Measurements from ENCODE around the gene NBPF26.
"Not testable (repeated sequence)": the region's sequence is repeated elsewhere in the genome, so short reads cannot be mapped to it uniquely, and the experiment has no call there.

The NBPF26 gene
- 22.6 to 24.3 reads per million in 2 donors for total RNA-seq

DNA sequence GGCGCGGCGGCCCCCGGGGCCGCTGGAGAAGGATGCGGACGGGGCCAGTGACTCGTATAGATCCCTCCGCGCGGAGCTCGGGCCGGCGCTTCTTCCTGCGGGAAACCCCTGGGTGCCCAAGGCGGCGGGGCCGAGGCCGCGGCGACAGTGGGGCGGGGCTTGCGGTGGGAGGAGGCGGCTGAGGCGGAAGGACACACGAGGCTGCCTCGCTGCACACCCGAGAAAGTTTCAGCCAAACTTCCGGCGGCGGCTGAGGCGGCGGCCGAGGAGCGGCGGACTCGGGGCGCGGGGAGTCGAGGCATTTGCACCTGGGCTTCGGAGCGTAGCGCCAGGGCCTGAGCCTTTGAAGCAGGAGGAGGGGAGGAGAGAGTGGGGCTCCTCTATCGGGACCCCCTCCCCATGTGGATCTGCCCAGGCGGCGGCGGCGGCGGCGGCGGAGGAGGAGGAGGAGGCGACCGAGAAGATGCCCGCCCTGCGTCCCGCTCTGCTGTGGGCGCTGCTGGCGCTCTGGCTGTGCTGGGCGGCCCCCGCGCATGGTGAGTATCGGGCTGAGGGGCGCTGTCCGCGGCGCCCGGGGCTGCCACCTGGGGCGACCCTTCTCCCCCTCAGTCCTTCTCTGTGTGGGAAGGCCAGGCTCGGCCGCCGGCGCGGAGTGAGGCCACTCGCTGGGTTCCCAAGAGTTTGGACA is at the start of gene NBPF26:
Gene NBPF26 (plus strand): TSS at position 231 of the 688 bp plus-strand sequence.
- peak; percentile 49 to 93 (median 67) for DNase-seq

DNA sequence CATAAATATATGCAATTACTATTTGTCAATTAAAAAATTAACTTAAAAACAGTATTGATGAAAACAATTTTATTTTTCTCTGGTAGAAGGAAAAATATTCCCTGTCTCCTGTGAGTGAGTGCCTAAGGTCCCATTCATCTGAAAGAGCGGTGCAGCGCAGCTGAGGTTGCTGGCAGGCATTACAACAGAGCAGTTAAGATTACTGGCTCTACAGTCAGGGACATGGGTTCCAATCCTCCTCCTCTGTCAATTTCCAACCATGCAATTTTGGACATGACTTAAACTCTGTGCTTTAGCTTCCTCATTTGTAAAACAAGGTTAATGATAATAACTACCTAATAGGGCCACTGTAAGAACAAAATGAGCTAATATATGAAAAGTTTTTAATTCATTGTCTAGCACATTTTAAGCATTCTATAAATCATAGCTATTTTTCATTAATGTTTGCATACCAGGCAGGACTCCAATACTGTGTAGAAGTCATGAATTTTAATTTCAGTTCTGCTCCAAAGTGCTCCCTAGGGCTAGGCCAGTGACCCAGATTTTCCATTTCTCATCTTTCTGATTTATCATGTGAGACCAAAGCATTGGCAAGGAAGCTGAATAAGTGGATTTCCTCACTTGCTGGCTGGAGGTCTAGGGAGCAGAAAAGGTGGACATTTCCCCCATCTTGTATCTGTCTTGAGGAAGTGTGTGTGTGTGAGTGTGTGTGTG is 43.5 kb upstream of the NBPF26 start:
- DNase-seq = not testable (repeated sequence)

DNA sequence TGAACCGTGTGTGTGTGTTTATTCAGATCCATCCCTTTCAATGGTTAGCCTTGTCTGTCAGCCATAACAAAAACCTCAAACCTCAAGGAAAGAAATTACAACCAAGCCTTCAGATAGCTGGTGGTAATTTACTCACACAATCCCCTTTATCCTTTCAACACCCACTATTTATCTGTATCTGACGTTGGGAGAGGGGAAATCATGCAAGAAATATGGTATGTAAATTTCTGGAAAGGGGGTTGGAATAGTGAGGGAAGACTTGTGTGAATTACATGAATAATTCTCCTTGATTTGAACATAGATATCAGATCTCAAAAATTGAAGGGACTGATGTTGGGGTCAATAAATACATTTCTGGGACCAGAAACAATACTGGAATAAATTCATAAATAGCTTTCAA is 42.8 kb upstream of the NBPF26 start:
- not testable (repeated sequence) for DNase-seq

DNA sequence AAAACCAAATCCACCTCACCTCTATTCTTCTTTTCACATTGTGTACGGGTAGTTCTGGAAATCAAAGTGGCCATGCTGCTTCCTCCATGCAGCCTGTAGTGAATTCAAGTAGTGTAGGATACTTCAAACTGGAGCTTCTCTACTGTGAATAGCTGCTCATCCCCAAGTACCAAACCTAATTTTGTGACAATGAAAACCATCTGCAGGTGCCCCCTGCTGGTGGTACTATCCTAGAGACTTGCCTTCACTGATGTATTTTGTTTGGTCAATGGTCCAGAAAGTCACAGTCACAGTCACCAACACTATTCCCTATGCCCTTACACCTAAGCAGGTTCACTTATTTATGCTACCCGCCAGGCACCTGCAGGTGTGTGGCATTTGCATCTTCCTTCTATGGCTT is 39.3 kb upstream of the NBPF26 start:
- not testable (repeated sequence) for DNase-seq

DNA sequence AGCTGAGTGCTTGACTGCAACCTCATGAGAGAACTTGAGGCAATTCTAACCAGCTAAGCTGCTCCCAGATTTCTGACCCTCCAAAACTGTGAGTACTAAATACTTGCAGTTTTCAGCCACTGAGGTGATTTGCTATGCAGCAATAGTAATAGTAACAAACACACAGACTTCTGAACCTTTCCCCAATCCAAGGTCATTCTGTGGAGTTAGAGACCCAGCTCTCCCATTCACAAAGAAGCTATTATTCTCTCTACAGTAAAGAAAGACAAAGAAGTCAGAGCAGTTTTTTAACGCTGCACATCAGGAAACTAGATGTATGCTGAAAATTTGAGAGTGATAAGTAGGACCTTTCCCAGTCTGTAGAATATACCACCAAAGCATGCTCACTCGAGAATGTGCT is 38.1 kb upstream of the NBPF26 start:
- DNase-seq = not testable (repeated sequence)

DNA sequence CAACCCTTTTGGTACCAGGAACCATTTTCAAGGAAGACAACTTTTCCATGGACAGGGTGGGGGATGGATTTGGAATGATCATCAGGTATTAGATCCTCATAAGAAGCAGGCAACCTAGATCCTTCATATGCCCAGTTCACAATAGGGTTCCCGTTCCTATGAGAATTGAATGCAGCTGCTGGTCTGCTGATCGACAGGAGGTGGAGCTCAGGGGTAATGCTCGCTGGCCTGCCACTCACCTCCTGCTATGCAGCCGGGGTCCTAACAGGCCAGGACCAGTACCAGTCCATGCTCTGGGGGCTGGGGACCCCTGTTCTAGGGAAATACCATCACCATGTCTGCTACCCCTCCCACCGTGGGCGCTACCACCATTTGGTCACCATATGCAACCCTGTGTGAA is 36.5 kb upstream of the NBPF26 start:
- not testable (repeated sequence) for DNase-seq

DNA sequence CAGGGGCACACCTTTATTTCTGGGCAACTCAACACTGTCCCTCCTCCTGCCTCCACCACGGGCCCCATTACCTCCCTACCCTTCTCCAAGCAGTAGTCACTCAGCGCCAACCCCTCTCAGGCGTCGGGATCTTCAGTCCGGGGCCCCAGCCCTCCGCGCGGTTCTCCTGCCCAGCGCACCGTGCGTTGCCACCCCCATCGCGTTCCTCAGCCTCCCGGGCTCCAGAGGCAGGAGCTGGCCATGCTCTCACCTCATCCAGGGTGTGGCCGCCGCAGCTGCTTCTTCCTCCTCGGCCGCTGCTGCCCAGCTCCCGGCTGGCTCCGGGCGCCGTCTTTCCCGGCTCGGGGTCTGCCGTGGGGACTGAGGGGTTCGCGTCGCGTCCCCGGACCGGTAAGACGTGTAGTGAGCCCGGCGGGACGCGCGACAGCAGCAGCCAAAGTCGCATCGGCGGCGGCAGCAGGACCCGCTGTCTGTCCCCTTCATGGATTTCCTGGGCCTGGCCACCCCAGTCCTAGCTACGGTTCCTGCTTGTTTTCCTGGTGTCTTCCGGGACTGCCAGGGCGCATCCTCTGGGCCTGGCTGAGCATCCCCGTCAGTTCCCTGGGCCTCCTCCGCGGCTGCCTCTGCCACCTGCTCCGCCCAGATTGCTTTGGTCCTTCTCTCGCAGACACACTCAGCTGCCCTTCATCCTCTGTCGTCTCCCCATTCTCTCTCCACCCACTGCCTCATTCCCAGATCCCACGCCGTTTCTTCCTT is 22.8 kb upstream of the NBPF26 start:
- DNase-seq = not testable (repeated sequence)

DNA sequence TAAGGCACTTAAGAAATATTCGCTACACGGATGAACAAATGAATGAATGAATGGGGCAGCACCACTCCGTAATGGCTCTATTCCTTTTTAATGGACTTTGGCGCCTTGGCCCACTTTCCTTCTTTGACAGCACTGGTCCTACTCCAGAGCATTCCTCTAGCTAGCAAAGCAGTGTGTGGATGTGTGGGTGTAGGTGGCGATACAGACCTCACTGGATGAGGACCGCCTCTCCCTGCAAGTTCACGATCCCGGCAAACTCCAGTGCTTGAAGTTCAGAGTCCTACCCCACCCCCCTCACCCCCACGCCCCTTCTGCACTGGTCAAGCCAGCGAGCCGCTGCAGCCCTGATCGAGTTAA is 409 bp upstream of the NBPF26 start:
- not testable (repeated sequence) for DNase-seq

DNA sequence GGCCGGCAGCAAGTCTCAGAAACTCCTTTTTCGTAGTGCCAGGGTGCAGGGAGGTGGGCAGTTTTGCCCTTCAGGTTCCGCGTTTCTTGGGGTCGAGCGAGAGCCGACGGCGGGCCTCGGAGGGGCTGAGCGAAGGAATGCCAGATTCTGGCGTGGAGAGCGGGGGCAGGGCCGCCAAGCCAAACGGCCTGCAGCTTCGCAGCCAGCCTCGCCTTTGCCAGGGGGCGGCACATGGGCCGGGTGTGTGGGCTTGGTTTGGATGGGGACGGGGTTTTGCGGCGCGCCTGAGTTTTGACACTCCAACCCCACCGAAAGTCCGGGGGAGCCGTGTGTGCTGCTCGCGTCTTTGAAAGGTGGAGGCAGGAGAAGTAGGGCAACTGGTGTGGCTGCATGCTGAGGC is 762 bp downstream of the NBPF26 start:
- peak in 1 of 5 experiments; percentile 18 for DNase-seq

DNA sequence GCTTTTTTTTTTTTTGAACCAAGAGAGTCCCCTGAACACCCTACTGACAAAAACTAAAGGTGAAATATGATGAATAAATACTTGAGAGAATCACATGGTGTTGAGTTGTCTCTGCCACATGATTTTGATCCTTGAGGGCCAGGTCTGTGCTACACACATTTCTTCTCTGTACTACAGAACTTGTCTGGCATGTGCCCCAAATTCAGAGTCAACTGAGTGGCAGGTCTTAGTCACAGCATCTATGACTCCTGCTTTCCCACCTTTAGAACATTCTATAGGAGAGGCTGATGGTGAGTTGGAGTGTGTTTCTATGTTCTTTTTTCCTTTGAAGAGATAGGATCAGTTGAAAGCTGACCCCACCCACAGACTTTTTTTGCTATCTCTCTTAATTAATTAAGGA is 5.1 kb downstream of the NBPF26 start:
- DNase-seq = not testable (repeated sequence)

DNA sequence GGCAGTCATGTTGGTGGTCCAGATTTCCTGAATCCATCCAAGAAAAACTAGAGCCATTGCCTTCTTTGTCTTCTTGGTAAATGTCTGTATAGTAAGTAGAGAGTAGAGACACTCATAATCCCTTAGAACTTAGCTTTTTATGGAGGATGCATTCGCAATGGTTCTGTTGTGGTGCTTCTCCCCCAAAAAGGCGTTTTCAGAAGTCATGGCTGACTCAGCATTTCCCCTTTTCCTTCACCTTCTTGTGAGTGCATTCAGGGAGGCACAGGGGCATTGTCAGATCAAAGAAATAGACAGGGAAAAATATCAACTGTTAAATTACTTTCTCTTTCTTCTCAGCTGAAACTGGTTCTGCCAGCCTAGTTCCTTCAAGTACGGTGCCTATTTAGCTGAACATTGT is 45.3 kb downstream of the NBPF26 start:
- not testable (repeated sequence) for DNase-seq

DNA sequence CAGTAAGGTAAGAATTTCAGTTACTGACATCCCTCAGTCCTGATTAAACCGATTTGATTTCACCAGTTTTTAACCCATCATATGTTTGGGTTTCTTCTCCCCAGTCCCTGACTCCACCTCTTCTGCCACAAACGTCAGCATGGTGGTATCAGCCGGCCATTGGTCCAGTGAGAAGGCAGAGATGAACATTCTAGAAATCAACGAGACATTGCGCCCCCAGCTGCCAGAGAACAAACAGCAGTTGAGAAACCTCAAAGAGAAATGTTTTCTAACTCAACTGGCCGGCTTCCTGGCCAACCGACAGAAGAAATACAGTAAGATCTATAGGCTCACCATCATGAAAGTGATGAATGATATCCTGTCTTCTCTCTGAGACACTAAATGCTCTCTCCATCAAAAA is 81.7 kb downstream of the NBPF26 start:
- DNase-seq = peak in 1 of 5 experiments; percentile 50

DNA sequence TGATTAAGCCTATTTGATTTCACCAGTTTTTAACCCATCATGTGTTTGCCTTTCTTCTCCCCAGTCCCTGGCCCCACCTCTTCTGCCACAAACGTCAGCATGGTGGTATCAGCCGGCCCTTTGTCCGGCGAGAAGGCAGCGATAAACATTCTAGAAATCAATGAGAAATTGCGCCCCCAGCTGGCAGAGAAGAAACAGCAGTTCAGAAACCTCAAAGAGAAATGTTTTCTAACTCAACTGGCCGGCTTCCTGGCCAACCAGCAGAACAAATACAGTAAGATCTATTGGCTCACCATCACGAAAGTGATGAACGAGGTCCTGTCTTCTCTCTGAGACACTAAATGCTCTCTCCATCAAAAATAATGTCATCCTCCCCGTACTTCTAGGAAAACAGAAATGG is 88.1 kb downstream of the NBPF26 start:
- DNase-seq = peak in 4 of 5 experiments; percentile 3 to 43 (median 12)

DNA sequence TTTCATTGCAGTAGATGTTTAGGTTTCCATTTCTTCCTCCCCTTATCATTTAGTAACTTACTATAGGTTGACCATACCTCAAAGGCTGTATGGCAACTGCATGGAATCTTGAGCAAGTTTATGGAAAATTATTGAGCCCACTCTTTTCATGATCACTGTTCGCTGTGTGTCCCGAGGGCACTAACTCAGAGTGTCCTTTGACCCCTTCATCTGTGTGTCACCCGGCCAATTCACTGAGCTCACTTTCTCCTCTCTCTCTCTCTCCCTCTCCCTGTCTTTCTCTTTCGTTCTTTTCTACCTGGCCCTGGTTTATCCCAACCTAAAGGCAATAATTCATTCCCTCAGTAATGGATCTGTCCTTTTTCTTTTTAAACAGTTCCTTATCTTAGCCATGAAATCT is 101.3 kb downstream of the NBPF26 start:
- DNase-seq = not testable (repeated sequence)

DNA sequence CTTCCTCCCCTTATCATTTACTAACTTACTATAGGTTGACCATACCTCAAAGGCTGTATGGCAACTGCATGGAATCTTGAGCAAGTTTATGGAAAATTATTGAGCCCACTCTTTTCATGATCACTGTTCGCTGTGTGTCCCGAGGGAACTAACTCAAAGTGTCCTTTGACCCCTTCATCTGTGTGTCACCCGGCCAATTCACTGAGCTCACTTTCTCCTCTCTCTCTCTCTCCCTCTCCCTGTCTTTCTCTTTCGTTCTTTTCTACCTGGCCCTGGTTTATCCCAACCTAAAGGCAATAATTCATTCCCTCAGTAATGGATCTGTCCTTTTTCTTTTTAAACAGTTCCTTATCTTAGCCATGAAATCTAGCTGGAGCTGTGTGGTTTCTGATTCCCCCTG is 102.9 kb downstream of the NBPF26 start:
- DNase-seq = not testable (repeated sequence)

DNA sequence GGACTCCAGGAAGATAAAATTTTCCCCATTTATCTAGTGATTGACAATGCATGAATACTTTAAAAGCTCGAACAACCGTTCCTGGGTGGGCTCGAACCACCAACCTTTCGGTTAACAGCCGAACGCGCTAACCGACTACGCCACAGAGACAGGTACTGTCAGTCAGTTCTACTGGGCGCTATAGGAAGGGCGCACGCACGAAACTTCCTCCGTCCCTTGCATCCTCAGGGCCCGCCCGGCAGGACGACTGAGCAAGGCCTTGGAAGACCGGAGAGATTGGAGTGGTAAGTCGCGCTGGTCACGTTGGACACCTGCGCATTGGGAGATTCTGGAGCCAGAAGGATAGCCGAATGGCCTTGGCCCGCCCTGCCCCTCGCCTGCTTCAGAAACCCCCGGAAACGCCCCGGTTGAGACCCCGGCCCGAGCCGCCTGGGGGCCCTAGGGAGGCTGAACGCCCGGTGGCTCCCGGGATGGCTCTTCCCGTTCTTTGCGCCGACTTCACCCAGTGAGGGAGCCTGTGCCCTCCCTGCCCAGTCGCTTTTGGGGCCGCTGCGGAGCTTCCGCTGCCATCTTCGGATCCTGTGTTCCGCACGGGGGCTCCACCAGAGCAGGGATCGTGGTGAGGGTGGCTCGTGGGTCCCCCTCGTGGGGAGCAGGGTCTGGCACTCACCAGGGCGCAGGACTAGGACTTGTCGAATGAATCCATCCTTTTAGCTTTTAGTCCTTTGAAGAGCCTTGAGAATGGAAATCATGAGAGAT is 120.6 kb downstream of the NBPF26 start:
- DNase-seq = peak; percentile 53 to 76 (median 69)

DNA sequence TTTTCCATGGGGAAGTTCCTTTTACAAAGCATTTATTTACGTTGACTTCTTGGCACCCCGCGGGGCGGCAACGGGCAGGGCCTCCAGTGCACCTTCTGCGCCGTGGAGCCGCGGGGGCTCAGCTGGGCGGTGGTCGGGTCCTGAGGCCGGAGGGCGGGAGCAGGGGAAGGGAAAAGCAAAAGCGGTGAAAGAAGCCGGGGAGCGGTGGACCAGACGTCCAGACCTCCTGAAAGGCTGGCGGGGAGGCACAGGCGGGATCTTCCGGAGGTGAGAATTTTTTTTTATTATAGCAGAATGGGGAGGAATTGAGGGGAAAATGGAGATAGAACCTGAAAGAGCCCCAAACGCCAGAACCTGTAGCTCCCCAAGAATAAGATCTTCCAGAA is 121.2 kb downstream of the NBPF26 start:
- DNase-seq = not testable (repeated sequence)

DNA sequence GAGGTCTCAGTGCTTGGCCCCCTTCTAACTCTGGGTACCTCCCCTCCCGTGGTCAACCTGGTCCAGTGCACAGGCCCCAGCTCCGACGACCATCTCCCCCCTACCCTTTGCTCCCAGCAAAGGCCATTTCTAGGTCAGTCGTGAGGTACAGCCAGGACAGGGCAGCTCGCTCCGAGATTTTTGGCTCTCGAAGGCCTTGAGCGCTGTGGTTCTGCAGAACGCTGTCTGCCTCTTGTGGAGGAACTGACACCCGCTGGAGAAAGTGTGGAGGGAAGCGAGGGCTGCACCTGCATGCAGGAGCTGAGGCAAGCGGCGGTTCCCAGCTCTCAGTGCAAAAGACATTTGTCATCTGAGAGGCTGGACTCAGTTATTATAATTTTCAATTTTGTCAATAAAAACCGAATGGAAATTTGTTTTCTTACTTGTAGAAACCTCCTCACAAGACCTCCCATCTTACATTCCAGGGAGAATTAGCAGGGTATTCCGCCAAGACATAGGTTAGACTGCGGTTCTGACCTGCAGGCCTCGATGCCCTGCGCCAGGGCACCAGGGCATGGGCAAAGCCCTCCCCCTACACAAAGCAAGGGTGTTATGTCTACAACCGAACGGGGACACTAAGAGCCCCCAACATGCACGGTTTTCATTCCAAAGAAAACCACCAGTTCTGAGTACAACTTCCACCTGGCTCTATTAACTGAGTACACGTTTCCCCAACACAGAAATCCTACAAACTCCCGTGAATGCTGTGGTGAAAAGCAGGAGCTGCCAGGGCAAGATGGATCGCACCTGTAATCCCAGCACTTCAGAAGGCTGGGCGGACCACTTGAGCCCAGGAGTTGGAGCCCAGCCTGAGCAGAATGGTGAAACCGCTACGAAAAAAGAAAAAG is 125.9 kb downstream of the NBPF26 start:
- DNase-seq = peak in 2 of 5 experiments; percentile 7 to 14

DNA sequence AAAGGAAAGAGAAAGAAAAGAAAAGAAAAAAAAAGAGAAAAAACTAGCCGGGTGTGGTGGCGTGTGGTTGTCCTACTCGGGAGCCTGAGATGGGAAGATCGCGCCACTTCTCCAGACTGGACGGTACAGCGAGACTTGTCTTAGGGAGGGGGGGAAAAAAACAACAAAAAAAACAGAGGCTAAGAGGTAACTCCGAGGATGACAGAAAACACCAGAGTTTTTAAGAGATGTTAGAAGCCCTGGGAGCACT is 126.5 kb downstream of the NBPF26 start:
- DNase-seq = peak in 1 of 5 experiments; percentile 68

DNA sequence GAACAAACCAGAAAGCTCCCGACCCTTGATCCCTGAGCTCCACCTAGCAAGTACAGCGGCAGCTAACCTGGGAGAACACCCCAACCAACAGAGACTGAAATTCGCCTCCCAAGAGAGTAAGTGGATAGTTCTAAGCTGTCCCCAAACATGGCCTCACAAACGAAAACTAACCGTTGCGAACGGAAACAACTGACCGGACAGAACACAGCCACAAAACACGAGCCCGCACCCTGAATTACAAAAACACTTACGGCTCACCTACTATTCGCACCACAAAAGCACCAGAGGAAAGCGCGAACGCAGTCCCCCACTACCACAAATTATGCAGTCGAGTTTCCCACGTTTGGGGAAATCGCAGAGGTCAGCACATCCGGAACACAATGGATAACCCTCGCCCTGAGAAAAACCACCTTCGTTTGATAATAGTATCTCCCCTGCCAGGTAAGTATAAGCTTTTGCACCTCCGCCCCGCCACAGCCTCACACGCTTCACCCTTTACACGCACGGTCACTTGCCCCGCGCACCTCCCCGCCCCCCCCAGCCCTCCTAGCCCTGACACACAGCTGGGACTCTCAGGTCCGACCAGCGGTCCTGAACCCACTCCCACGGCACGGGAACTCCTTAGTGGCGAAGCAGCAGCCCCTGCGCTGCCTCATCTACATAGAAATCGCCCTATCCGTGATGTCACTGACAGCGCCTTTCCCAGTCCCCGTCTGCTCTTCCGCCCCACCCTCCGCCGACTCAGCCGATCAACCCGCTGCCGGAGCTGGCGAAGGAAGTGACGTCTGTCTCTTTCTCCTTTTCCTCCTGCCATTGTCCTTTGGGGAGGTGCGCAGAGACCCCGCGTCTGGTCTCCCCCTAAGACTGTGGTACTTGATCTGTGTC is 127.0 kb downstream of the NBPF26 start:
- peak; percentile 49 to 98 (median 79) for DNase-seq

DNA sequence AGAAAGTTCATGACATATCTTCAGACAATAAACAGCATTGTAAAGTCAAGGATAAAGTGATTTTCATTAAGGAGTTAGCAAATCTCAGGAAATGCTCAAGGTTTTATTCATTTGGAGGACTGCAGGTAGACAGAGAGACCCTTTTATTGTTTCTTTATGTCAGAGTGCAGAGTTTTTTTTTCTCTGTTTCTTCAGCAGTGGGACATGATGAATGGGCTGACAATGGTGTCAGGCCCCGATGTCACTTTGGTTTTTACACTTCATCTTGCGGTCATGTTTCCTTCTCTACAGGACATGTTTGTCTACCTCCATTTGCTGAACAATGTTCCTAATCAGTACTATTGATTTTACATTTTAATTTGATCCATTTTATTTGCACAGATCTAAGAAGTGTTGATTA is 134.4 kb downstream of the NBPF26 start:
- DNase-seq = peak in 1 of 5 experiments; percentile 41
